ENCODE results near the gene CCDC40.

Gene CCDC40

GRCh38 chr17:80025140-80025539 lies 11.3 kb upstream of the CCDC40 start:
- no peak for TF ChIP-seq POLR2AphosphoS5 (IDR thresholded peaks at IDR 0.05; ENCODE audit: low read depth, low read length)
- no peak for TF ChIP-seq REST (IDR thresholded peaks at IDR 0.05; ENCODE audit: insufficient read depth in 1 of 2, low read depth in 2 of 2, low read length in 2 of 2)
- TF ChIP-seq SIN3A (IDR thresholded peaks at IDR 0.05; ENCODE audit: borderline replicate concordance, insufficient read depth, low read length): no peak
- TF ChIP-seq FOXP2 (optimal IDR thresholded peaks at IDR 0.05; ENCODE audit: borderline replicate concordance, extremely low read depth, extremely low read length, insufficient read depth): no peak
- TF ChIP-seq TAF1 (IDR thresholded peaks at IDR 0.05; ENCODE audit: borderline replicate concordance, insufficient read depth, low read length): no peak

- TF ChIP-seq TAF1 (IDR thresholded peaks at IDR 0.05; ENCODE audit: borderline replicate concordance, insufficient read depth, low read length) (no peak), REST (IDR thresholded peaks at IDR 0.05; ENCODE audit: insufficient read depth in 1 of 2, low read depth in 2 of 2, low read length in 2 of 2) (no peak), FOXP2 (optimal IDR thresholded peaks at IDR 0.05; ENCODE audit: borderline replicate concordance, extremely low read depth, extremely low read length, insufficient read depth) (no peak), POLR2AphosphoS5 (IDR thresholded peaks at IDR 0.05; ENCODE audit: low read depth, low read length) (no peak), SIN3A (IDR thresholded peaks at IDR 0.05; ENCODE audit: borderline replicate concordance, insufficient read depth, low read length) (no peak)
Observed at GRCh38 chr17:80025796-80026195, 10.6 kb upstream of the CCDC40 start.

GRCh38 chr17:80026359-80027042 lies 9.9 kb upstream of the CCDC40 start:
- TF ChIP-seq SIN3A (IDR thresholded peaks at IDR 0.05; ENCODE audit: borderline replicate concordance, insufficient read depth, low read length): no peak

GRCh38 chr17:80027043-80027435 lies 9.4 kb upstream of the CCDC40 start:
- TF ChIP-seq TAF1 (IDR thresholded peaks at IDR 0.05; ENCODE audit: borderline replicate concordance, insufficient read depth, low read length) (no peak), REST (IDR thresholded peaks at IDR 0.05; ENCODE audit: insufficient read depth in 1 of 2, low read depth in 2 of 2, low read length in 2 of 2) (no peak), POLR2AphosphoS5 (IDR thresholded peaks at IDR 0.05; ENCODE audit: low read depth, low read length) (no peak), SIN3A (IDR thresholded peaks at IDR 0.05; ENCODE audit: borderline replicate concordance, insufficient read depth, low read length) (no peak), FOXP2 (optimal IDR thresholded peaks at IDR 0.05; ENCODE audit: borderline replicate concordance, extremely low read depth, extremely low read length, insufficient read depth) (no peak)

- no peak for TF ChIP-seq SIN3A (IDR thresholded peaks at IDR 0.05; ENCODE audit: borderline replicate concordance, insufficient read depth, low read length)
- TF ChIP-seq REST (IDR thresholded peaks at IDR 0.05; ENCODE audit: insufficient read depth in 1 of 2, low read depth in 2 of 2, low read length in 2 of 2): no peak
- no peak for TF ChIP-seq TAF1 (IDR thresholded peaks at IDR 0.05; ENCODE audit: borderline replicate concordance, insufficient read depth, low read length)
- TF ChIP-seq POLR2AphosphoS5 (IDR thresholded peaks at IDR 0.05; ENCODE audit: low read depth, low read length): no peak
- no peak for TF ChIP-seq FOXP2 (optimal IDR thresholded peaks at IDR 0.05; ENCODE audit: borderline replicate concordance, extremely low read depth, extremely low read length, insufficient read depth)
Observed at GRCh38 chr17:80028030-80028429, 8.4 kb upstream of the CCDC40 start.

Data from PFSK-1 (cell line).